ENCODE measurements around the gene STIP1. TPM values are rescaled to one million over a fixed set of nuclear protein-coding genes. Genes with fewer than 3 reads are reported as not detected.

The STIP1 gene
- total RNA-seq, 2 donors from 2014 or later = 104 to 139 TPM

DNA sequence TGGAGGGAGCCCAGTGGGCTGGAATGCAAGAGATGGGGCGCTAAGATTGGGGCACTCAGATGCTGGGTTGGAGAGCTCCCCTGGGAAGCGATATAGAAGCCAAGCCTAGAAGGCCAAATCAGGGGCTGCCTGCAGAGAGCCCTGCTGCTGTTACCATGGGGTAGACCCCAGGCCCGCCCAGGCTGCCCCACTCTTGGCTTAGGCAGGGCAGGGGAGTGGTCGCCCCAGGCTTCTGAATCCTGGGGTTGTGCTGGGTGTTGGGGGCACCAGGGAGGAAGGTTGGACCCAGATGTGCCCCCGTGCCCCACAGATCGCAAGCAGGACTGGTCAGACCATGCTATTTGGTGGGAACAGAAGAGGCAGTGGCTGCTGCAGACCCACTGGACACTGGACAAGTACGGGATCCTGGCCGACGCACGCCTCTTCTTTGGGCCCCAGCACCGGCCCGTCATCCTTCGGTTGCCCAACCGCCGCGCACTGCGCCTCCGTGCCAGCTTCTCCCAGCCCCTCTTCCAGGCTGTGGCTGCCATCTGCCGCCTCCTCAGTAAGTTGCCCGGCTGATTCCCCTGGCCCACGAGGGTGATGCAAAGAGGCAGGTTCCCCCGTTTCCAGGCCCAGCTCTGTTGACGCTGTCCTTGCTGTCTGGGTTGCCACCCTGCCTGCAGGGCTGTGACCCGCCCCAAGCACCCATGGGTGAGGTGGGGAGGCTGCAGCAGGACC is 24.5 kb downstream of the STIP1 start:
- no peak overlapping the region for H3K27ac ChIP-seq
- intact Hi-C loops (cut with DNase I) = no loop called here
- H3K36me3 ChIP-seq = peaks cover 0 to 5% of the 10 kb centered on the region in 2 donors
- no peak overlapping the region for H3K4me3 ChIP-seq
- no peaks in the 10 kb centered on the region for H3K4me1 ChIP-seq (replicated peaks)
- no peaks in the 10 kb centered on the region for H3K27me3 ChIP-seq (replicated peaks; ENCODE audit: insufficient read depth)
- no peak for DNase-seq (ENCODE audit: low spot score)
- TF ChIP-seq POLR2AphosphoS5 (IDR thresholded peaks at IDR 0.05) (no peak), POLR2A (IDR thresholded peaks at IDR 0.05) (no peak), CTCF (IDR thresholded peaks at IDR 0.05) (no peak)
- WGBS = 92% methylated on average over 24 of the region's 24 CpGs
- H3K9me3 ChIP-seq = no peaks in the 10 kb centered on the region

DNA sequence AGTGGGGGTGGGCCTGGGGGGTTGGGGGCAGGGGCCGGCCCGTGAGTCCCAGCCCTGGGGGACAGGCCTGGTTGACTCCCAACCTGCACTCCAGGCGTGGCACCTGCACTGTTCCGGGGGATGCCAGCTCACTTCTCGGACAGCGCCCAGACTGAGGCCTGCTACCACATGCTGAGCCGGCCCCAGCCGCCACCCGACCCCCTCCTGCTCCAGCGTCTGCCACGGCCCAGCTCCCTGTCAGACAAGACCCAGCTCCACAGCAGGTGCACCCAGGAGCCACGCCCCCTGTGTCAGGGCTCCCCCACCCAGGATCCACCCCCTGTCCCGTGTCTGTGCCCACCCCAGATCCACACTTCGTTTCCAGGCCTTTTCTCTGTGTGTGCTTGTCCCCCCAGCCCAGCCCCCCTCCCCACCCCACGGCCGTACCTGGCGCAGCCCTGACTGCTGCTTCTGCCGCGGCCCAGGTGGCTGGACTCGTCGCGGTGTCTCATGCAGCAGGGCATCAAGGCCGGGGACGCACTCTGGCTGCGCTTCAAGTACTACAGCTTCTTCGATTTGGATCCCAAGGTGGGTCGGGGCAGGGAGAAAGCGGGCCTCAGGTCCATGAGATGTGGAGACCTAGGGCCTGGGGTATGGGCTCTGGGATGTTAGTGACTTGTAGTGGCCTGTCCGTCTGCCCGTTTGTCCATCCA is 25.4 kb downstream of the STIP1 start:
- WGBS = 81% methylated on average over 28 of the region's 30 CpGs
- no peak for TF ChIP-seq CTCF (IDR thresholded peaks at IDR 0.05)
- TF ChIP-seq POLR2A (IDR thresholded peaks at IDR 0.05) = no peak
- TF ChIP-seq POLR2AphosphoS5 (IDR thresholded peaks at IDR 0.05) = no peak
- peaks cover 0 to 5% of the 10 kb centered on the region in 2 donors for H3K36me3 ChIP-seq

DNA sequence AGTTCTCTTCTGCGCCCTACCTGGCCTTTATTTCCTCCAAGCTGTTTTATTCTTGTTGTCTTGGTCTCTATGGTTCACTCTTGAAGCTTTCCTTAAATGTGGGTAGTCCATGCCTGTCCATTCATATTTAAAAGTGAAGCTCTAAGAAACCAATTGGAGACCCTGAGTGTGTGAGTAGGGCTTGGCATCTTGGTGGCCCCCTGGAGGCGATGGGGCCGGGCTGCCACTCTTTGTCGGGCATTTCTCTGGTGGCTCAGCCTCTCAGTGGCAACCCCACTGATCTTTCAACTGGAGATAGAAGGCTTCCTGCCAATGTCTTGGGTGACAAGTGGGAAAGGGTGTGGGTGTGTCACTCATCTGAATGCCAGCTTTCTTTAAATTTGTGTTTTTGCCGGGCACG is 30.9 kb downstream of the STIP1 start:
- intact Hi-C loops (cut with DNase I) = no loop called here
- no peak overlapping the region for H3K4me3 ChIP-seq
- H3K27me3 ChIP-seq (replicated peaks; ENCODE audit: insufficient read depth) = no peaks in the 10 kb centered on the region

More for the DNA sequence above, 25.4 kb downstream of the STIP1 start:
- Histone ChIP-seq H3K27ac (no peak overlapping the region), H3K4me3 (no peak overlapping the region), H3K27me3 (replicated peaks; ENCODE audit: insufficient read depth) (no peaks in the 10 kb centered on the region), H3K9me3 (no peaks in the 10 kb centered on the region), H3K4me1 (replicated peaks) (no peaks in the 10 kb centered on the region)
- no peak for DNase-seq (ENCODE audit: low spot score)
- intact Hi-C loops (cut with DNase I) = no loop called here

DNA sequence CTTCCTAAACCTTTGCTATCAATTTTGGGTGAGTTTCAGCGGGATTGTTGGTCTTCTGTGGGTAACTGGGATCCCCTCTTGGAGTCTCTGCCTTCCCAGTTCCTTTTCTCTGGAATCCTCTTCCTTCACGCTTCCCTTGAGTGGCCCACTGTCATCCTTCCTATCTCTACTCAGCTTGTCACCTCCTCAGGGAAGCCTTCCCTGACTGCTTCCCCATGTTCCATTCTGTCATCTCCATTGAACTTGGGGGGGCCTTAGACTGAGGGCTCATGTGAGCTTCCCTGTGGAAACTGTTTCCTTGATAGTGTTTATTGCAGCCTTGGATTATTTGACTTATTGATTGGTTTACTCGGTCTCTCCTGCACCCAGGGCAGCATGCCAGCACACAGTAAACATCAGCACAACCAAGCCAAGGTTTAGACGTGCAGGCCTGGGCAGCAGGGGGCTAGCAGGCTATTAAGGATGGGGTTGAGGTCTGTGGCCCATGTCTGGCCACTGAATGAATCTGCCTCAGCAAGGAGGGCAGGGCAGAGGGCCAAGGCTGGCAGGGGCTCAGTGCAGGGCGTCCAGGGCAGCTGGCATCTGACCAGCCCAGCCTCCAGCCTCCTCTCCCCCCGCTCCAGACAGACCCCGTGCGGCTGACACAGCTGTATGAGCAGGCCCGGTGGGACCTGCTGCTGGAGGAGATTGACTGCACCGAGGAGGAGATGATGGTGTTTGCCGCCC is 32.8 kb downstream of the STIP1 start:
- Histone ChIP-seq H3K4me1 (replicated peaks) (no peaks in the 10 kb centered on the region), H3K27ac (no peak overlapping the region), H3K4me3 (no peak overlapping the region), H3K9me3 (no peaks in the 10 kb centered on the region), H3K27me3 (replicated peaks; ENCODE audit: insufficient read depth) (no peaks in the 10 kb centered on the region), H3K36me3 (no peaks in the 10 kb centered on the region)
- WGBS = 62% methylated on average over 8 of the region's 11 CpGs
- intact Hi-C loops (cut with DNase I) = no loop called here
- no peak for DNase-seq (ENCODE audit: low spot score)
- no peak for TF ChIP-seq POLR2A (IDR thresholded peaks at IDR 0.05)
- no peak for TF ChIP-seq CTCF (IDR thresholded peaks at IDR 0.05)
- no peak for TF ChIP-seq POLR2AphosphoS5 (IDR thresholded peaks at IDR 0.05)

More for the DNA sequence above, 30.9 kb downstream of the STIP1 start:
- 83% methylated on average over 6 of the region's 6 CpGs for WGBS
- H3K4me1 ChIP-seq (replicated peaks) = no peaks in the 10 kb centered on the region
- no peaks in the 10 kb centered on the region for H3K9me3 ChIP-seq
- H3K36me3 ChIP-seq = no peaks in the 10 kb centered on the region
- TF ChIP-seq CTCF (IDR thresholded peaks at IDR 0.05) = no peak
- H3K27ac ChIP-seq = no peak overlapping the region
- DNase-seq (ENCODE audit: low spot score) = no peak
